ENCODE data around the gene MCMBP.

MCMBP gene

GRCh38 chr10:119867317-119867716, 5.3 kb downstream of the MCMBP start:
- TF ChIP-seq JUND (IDR thresholded peaks at IDR 0.05; ENCODE audit: low read depth), result no peak
- in situ Hi-C loops (cut with HindIII; ENCODE audit: low pct_unique_long_range_greater_than_20kb, low sequenced_read_pairs), result no loop called here
- no peak for DNase-seq (ENCODE audit: low read depth in 1 of 2, low spot score in 1 of 2)

- in situ Hi-C loops (cut with HindIII; ENCODE audit: low pct_unique_long_range_greater_than_20kb, low sequenced_read_pairs), result no loop called here
- DNase-seq (ENCODE audit: low read depth in 1 of 2, low spot score in 1 of 2), result no peak
- TF ChIP-seq JUND (IDR thresholded peaks at IDR 0.05; ENCODE audit: low read depth), result no peak
Measured at GRCh38 chr10:119865699-119866240, 6.9 kb downstream of the MCMBP start.

GRCh38 chr10:119863951-119864565, 8.6 kb downstream of the MCMBP start:
- in situ Hi-C loops (cut with HindIII; ENCODE audit: low pct_unique_long_range_greater_than_20kb, low sequenced_read_pairs), result no loop called here
- DNase-seq (ENCODE audit: low read depth in 1 of 2, low spot score in 1 of 2), result no peak
- TF ChIP-seq JUND (IDR thresholded peaks at IDR 0.05; ENCODE audit: low read depth), result no peak

- no peak for TF ChIP-seq JUND (IDR thresholded peaks at IDR 0.05; ENCODE audit: low read depth)
- in situ Hi-C loops (cut with HindIII; ENCODE audit: low pct_unique_long_range_greater_than_20kb, low sequenced_read_pairs), result no loop called here
- DNase-seq (ENCODE audit: low read depth in 1 of 2, low spot score in 1 of 2), result no peak
Measured at GRCh38 chr10:119862524-119862923, 10.1 kb downstream of the MCMBP start.

- TF ChIP-seq JUND (IDR thresholded peaks at IDR 0.05; ENCODE audit: low read depth), result no peak
- in situ Hi-C loops (cut with HindIII; ENCODE audit: low pct_unique_long_range_greater_than_20kb, low sequenced_read_pairs), result no loop called here
- no peak for DNase-seq (ENCODE audit: low read depth in 1 of 2, low spot score in 1 of 2)
Measured at GRCh38 chr10:119860866-119861607, 11.6 kb downstream of the MCMBP start.

GRCh38 chr10:119859420-119860258, 13.0 kb downstream of the MCMBP start:
- TF ChIP-seq JUND (IDR thresholded peaks at IDR 0.05; ENCODE audit: low read depth), result no peak
- DNase-seq (ENCODE audit: low read depth in 1 of 2, low spot score in 1 of 2), result peak in 1 of 2 experiments; percentile 46
- in situ Hi-C loops (cut with HindIII; ENCODE audit: low pct_unique_long_range_greater_than_20kb, low sequenced_read_pairs), result no loop called here

GRCh38 chr10:119858063-119858462, 14.6 kb downstream of the MCMBP start:
- in situ Hi-C loops (cut with HindIII; ENCODE audit: low pct_unique_long_range_greater_than_20kb, low sequenced_read_pairs), result no loop called here
- DNase-seq (ENCODE audit: low read depth in 1 of 2, low spot score in 1 of 2), result no peak

GRCh38 chr10:119853574-119853973, 19.1 kb downstream of the MCMBP start:
- DNase-seq (ENCODE audit: low read depth in 1 of 2, low spot score in 1 of 2), result no peak
- in situ Hi-C loops (cut with HindIII; ENCODE audit: low pct_unique_long_range_greater_than_20kb, low sequenced_read_pairs), result no loop called here
- no peak for TF ChIP-seq JUND (IDR thresholded peaks at IDR 0.05; ENCODE audit: low read depth)

More at GRCh38 chr10:119858063-119858462, 14.6 kb downstream of the MCMBP start:
- TF ChIP-seq JUND (IDR thresholded peaks at IDR 0.05; ENCODE audit: low read depth), result no peak

- TF ChIP-seq JUND (IDR thresholded peaks at IDR 0.05; ENCODE audit: low read depth), result no peak
- DNase-seq (ENCODE audit: low read depth in 1 of 2, low spot score in 1 of 2), result no peak
- in situ Hi-C loops (cut with HindIII; ENCODE audit: low pct_unique_long_range_greater_than_20kb, low sequenced_read_pairs), result no loop called here
Measured at GRCh38 chr10:119852822-119853221, 19.8 kb downstream of the MCMBP start.

- no peak for DNase-seq (ENCODE audit: low read depth in 1 of 2, low spot score in 1 of 2)
- no peak for TF ChIP-seq JUND (IDR thresholded peaks at IDR 0.05; ENCODE audit: low read depth)
- in situ Hi-C loops (cut with HindIII; ENCODE audit: low pct_unique_long_range_greater_than_20kb, low sequenced_read_pairs), result no loop called here
Measured at GRCh38 chr10:119852277-119852676, 20.4 kb downstream of the MCMBP start.

GRCh38 chr10:119849944-119850343, 22.7 kb downstream of the MCMBP start:
- TF ChIP-seq JUND (IDR thresholded peaks at IDR 0.05; ENCODE audit: low read depth), result no peak
- in situ Hi-C loops (cut with HindIII; ENCODE audit: low pct_unique_long_range_greater_than_20kb, low sequenced_read_pairs), result no loop called here

GRCh38 chr10:119849031-119849789, 23.4 kb downstream of the MCMBP start:
- in situ Hi-C loops (cut with HindIII; ENCODE audit: low pct_unique_long_range_greater_than_20kb, low sequenced_read_pairs), result no loop called here
- no peak for DNase-seq (ENCODE audit: low read depth in 1 of 2, low spot score in 1 of 2)
- TF ChIP-seq JUND (IDR thresholded peaks at IDR 0.05; ENCODE audit: low read depth), result no peak

More at GRCh38 chr10:119849944-119850343, 22.7 kb downstream of the MCMBP start:
- DNase-seq (ENCODE audit: low read depth in 1 of 2, low spot score in 1 of 2), result no peak
